Measurements from ENCODE around the gene CAPN15. TPM values are rescaled to one million over a fixed set of nuclear protein-coding genes. Genes with fewer than 3 reads are reported as not detected.
"Not testable (repeated sequence)": the region's sequence is repeated elsewhere in the genome, so short reads cannot be mapped to it uniquely, and the experiment has no call there.

Gene CAPN15
- total RNA-seq, 2 experiments from 2014 or later = 91.7 to 93.4 TPM

DNA sequence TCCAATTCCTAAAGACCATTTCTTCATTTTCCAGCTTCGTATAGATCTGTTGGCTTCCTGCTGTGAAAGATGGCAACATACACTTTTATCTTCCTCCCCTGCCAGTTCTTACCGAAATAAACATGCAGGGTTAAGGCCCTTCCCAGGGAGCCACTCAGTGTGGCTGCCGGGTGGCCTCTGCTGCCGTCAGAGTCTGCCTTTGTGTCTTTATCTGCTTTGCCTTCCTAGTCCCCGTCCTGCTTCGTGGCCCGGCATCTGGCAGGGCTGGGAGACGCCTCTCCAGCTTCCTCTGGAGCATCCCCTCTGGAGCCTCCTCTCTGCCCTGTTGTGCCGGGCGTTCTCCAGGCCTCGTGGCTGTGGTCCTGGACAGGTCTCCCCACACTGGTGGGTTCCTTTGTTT is 30.3 kb upstream of the CAPN15 start:
- Mint-ChIP-seq H3K4me1 (peaks cover 4% of the 10 kb centered on the region), H3K27me3 (no peaks in the 10 kb centered on the region), H3K4me3 (no peak overlapping the region), H3K36me3 (ENCODE audit: low read depth) (no peaks in the 10 kb centered on the region), H3K9me3 (no peaks in the 10 kb centered on the region), H3K27ac (no peak overlapping the region)
- ChIA-PET CTCF (no interaction called here), POLR2A (no interaction called here)
- DNase-seq = no peak

DNA sequence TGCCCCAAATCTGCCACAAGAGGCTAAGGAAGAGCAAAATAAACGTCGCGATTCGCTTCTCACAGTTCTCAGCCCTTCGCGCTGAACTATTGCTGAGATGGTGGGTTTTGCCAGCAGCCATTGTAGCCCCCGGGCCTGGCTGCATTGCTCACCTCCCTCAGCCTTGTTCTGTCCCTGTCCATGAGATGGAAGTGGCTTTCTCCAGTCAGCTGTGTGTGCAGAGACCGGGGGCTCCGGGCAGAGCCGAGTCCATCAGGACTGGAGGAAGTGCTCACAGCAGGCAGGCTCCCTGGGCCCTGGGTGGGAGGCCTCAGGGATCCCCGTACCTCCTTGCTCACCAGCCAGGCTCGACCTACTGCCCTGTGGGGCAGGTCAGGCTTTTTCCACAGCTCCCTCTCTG is 27.6 kb upstream of the CAPN15 start:
- H3K9me3 Mint-ChIP-seq = no peaks in the 10 kb centered on the region
- CTCF ChIA-PET = no interaction called here
- no peak overlapping the region for H3K4me3 Mint-ChIP-seq
- H3K27ac Mint-ChIP-seq = no peak overlapping the region
- no peak for DNase-seq
- H3K36me3 Mint-ChIP-seq (ENCODE audit: low read depth) = no peaks in the 10 kb centered on the region
- POLR2A ChIA-PET = no interaction called here
- no peaks in the 10 kb centered on the region for H3K27me3 Mint-ChIP-seq
- H3K4me1 Mint-ChIP-seq = peaks cover 4% of the 10 kb centered on the region

DNA sequence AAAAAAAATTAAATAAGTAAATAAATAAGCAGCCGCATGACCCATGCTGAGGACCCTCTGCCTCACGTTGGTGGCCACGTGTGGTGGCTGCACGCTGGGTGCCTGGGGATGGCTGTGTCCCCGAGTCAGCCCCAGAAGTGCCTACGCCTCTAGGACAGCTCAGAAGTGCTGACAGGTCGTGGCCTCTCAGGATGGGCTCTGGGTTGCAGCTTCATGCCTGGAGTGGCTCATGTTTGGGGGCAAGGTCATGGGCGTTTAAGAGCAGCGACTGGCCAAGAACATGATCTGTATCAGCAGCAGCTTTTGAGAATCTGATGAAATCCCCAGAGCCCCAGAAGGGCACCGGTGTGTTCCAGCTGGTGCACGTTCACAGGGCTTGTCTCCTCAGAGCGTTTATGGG is 26.8 kb upstream of the CAPN15 start:
- no peak overlapping the region for H3K27ac Mint-ChIP-seq
- ChIA-PET CTCF (no interaction called here), POLR2A (interaction anchor here (1.3 kb wide), 1 partner anchor 76 kb away, joined by 3 read pairs; no protein-coding TSS in a partner anchor)
- H3K27me3 Mint-ChIP-seq = no peaks in the 10 kb centered on the region
- H3K9me3 Mint-ChIP-seq = no peaks in the 10 kb centered on the region
- H3K36me3 Mint-ChIP-seq (ENCODE audit: low read depth) = no peaks in the 10 kb centered on the region
- H3K4me1 Mint-ChIP-seq = no peaks in the 10 kb centered on the region
- H3K4me3 Mint-ChIP-seq = no peak overlapping the region
- no peak for DNase-seq

DNA sequence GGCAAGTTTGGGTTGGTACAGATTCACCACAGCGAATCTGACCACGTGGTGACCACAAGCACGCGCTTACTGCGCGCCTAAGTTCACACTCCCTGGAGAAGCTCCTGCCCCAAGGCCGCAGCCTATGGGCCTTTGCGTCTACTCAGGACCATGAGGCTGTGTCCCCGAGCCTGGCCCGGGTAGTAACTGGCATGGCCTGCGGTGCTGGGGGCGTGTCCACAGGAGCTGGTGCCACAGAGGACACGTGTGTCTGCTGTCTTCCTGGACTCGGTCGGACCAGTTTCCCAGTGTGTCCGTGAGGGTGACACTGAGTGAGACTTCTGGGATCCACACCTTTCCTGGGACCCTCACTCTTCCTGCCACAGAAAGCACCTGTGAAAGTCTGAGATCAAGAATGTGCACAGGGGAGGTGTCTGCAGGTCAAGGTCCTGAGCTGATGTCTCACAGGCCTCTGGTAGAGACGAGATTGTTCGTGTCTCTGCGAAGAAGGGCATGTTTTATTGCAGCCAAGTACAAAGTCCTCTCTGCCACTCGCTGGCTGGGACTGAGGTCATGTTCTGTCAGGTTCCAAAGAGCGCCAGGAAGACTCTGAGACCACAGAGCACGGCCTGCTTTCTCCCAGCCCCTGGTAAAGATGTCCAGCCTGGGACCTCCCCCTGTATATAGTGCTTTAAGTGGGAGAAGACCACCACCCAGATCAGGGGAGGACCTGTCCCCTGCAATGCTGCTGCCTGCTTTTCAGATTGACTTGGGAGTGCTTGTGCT is 25.2 kb upstream of the CAPN15 start:
- no peak overlapping the region for H3K27ac Mint-ChIP-seq
- ChIA-PET POLR2A (interaction anchor here (1.3 kb wide), 1 partner anchor 77 kb away, joined by 3 read pairs; no protein-coding TSS in a partner anchor), CTCF (no interaction called here)
- no peaks in the 10 kb centered on the region for H3K9me3 Mint-ChIP-seq
- DNase-seq = no peak
- no peaks in the 10 kb centered on the region for H3K4me1 Mint-ChIP-seq
- no peak overlapping the region for H3K4me3 Mint-ChIP-seq
- H3K36me3 Mint-ChIP-seq (ENCODE audit: low read depth) = no peaks in the 10 kb centered on the region
- H3K27me3 Mint-ChIP-seq = no peaks in the 10 kb centered on the region

DNA sequence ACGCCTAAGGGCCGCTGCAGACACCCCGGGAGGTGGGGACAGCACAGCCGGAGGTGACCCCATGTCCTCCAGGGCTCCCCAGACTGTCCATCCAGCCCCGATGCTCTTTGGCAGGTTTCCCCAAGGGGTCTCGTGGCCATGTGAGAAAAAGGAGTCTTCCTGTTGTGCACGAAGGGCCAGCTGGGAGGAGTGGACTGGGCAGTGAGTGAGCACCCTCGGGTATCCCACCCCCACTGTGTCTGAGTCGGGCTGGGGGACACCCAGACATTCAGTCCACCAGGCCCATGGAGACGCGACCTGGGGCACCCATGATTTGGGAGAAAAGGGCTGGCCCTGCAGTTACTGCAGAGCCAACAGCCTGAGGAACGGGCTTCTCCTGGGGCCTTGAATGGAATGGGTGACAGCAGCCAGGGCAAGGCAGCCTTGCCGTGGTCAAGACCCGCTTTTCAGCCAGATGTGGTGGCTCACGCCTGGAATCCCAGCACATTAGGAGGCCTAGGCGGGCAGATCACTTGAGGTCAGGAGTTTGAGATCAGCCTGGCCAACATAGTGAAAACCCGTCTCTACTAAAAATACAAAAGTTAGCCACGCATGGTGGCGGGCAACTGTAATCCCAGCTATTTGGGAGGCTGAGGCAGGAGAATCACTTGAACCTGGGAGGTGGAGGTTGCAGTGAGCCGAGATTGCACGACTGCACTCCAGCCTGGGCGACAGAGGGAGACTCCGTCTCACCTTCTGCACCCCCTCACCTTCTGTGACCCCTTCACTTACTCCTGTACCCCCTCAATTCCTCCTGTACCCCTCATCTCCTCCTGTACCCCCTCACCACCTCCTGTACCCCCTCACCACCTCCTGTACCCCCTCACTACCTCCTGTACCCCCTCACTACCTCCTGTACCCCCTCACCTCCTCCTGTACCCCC is 24.1 kb upstream of the CAPN15 start:
- no peak overlapping the region for H3K27ac Mint-ChIP-seq
- DNase-seq = no peak

DNA sequence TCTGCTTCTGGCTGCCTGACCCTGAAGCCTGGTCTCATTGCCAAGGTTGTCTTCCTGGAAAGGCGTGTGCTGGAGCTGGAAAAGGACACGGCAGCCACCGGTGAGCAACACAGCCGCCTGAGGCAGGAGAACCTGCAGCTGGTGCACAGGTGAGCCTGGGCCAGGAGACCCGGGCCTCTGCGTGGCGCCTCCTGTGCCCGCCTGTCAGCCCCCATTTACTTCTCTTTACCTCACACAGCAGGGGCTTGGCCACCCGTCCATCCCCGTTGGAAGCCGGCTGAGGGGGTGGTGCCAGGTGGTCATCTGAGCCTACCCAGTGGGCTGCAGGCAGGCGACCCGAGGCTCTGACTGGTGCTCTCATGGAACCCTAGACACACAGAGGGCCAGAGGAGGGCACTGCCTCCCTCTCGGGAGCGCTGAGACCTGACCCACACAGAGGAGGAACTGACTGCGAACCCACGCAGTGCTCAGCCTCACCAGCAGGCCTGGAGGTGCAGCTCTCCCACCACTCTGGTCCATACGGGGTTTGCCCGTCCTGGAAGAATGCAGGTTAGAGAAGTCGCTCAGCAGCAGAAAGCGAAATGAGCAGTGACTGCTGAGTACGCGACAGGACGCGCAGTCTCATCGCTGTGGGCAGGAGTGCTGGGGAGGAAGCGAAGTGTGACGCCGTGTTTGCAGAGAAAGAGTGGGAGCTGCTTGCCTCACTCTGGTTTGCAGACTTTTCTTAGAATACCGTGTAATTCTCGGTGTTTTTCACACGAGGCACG is 21.9 kb upstream of the CAPN15 start:
- no peaks in the 10 kb centered on the region for H3K27me3 Mint-ChIP-seq
- ChIA-PET CTCF (no interaction called here), POLR2A (no interaction called here)
- no peak overlapping the region for H3K4me3 Mint-ChIP-seq
- no peaks in the 10 kb centered on the region for H3K9me3 Mint-ChIP-seq
- no peaks in the 10 kb centered on the region for H3K4me1 Mint-ChIP-seq
- no peaks in the 10 kb centered on the region for H3K36me3 Mint-ChIP-seq (ENCODE audit: low read depth)
- H3K27ac Mint-ChIP-seq = no peak overlapping the region
- DNase-seq = no peak

More for the DNA sequence above, 24.1 kb upstream of the CAPN15 start:
- Mint-ChIP-seq H3K27me3 (no peaks in the 10 kb centered on the region), H3K4me1 (no peaks in the 10 kb centered on the region), H3K9me3 (no peaks in the 10 kb centered on the region), H3K36me3 (ENCODE audit: low read depth) (no peaks in the 10 kb centered on the region), H3K4me3 (no peak overlapping the region)
- CTCF ChIA-PET = no interaction called here
- POLR2A ChIA-PET = no interaction called here

DNA sequence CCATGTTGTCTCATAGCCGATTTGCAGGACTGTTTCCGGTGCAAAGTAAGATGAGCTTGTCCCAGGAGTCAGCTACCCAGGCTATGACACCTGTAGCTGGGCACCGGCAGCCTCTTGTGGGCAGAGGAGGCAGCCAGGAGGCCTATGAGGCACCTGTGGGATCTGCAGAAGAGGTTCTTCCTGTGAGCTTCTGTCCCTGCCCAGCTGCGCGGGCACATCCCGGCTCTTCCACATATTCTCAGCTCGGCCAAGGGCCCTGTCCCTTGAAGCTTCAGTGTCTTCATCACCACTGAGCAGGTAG is 21.3 kb upstream of the CAPN15 start:
- no peak for DNase-seq
- Mint-ChIP-seq H3K4me3 (no peak overlapping the region), H3K27ac (no peak overlapping the region), H3K4me1 (no peaks in the 10 kb centered on the region), H3K9me3 (no peaks in the 10 kb centered on the region), H3K36me3 (ENCODE audit: low read depth) (no peaks in the 10 kb centered on the region), H3K27me3 (no peaks in the 10 kb centered on the region)
- ChIA-PET CTCF (no interaction called here), POLR2A (no interaction called here)

DNA sequence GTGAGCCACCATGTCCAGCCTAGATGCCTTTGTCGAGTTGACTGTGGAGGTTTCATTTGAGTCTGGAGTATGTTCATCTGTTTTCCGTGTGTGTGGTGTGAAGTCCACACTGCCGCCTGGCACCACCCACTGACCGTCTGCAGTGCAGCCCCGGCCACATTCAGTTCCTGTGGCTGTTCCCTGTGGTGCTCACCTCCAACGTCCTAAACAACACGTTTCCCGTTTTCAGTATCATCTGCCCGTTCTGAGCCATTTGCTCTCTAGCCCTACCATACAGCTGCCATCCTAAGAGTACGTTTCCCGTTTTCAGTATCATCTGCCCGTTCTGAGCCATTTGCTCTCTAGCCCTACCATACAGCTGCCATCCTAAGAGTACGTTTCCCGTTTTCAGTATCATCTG is 20.0 kb upstream of the CAPN15 start:
- not testable (repeated sequence) for H3K27ac Mint-ChIP-seq

DNA sequence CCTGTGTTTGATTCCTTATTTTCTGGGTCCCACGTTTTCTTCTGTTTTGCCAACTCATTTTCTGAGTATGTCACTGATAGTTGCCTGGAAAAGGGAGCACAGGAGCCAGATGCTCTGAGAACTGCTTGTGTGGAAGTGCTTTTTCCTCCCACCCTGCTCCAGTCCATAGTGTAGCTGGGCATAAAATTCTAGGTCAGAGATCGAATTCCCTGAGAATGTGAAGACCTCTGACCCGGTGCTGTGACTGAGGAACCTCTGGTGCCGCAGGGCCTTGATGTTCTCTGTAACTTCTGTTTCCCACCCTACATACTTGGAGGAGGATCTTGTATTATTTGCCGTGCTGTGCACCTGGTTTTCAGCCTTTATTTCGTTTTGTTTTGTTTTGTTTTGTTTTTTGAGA is 19.5 kb upstream of the CAPN15 start:
- ChIA-PET POLR2A (no interaction called here), CTCF (no interaction called here)
- Mint-ChIP-seq H3K9me3 (no peaks in the 10 kb centered on the region), H3K4me1 (no peaks in the 10 kb centered on the region), H3K27me3 (no peaks in the 10 kb centered on the region), H3K27ac (no peak overlapping the region), H3K36me3 (ENCODE audit: low read depth) (no peaks in the 10 kb centered on the region), H3K4me3 (no peak overlapping the region)
- DNase-seq = no peak

More for the DNA sequence above, 20.0 kb upstream of the CAPN15 start:
- H3K4me1 Mint-ChIP-seq; H3K9me3 Mint-ChIP-seq; H3K4me3 Mint-ChIP-seq; H3K36me3 Mint-ChIP-seq (ENCODE audit: low read depth); POLR2A ChIA-PET; CTCF ChIA-PET; H3K27me3 Mint-ChIP-seq; DNase-seq: not testable (repeated sequence)

DNA sequence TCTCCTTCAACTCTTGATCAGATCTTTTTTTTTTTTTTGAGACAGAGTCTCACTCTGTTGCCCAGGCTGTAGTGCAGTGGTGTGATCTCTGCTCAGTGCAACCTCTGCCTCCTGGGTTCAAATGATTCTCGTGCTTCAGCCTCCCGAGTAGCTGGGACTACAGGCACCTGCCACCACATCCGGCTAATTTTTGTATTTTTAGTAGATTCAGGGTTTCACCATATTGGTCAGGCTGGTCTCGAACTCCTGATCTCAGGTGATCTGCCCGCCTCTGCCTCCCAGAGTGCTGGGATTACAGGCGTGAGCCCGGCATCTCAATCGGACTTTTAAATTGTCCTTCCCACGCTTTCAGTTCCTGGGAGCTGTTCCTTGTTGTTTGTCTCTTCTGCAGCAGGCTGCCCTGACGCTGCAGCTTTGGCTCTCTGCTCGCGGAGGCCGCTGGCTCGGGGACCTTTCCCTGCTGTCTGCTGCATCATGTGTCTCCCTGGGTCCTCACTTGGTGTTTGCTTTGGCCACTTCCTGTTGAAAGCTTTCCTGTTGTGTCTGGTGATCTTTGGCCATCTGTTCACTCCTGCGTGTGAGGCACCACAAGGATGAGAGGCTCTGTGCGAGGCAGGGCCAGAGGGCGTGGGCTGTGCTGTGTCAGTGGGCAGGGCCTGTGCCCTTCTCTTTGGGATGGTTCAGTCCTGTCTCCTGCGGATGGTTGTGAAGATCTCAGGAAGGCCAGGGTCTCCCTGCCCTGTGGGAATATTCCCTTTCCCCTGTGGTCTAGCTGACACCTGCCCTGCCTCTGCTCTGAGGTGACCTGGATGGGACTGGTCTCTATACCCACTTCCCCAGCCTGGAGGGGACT is 18.4 kb upstream of the CAPN15 start:
- Mint-ChIP-seq H3K36me3 (ENCODE audit: low read depth) (no peaks in the 10 kb centered on the region), H3K27ac (no peak overlapping the region), H3K4me3 (no peak overlapping the region), H3K4me1 (no peaks in the 10 kb centered on the region), H3K27me3 (no peaks in the 10 kb centered on the region), H3K9me3 (no peaks in the 10 kb centered on the region)
- DNase-seq = no peak
- POLR2A ChIA-PET = no interaction called here
- CTCF ChIA-PET = no interaction called here

DNA sequence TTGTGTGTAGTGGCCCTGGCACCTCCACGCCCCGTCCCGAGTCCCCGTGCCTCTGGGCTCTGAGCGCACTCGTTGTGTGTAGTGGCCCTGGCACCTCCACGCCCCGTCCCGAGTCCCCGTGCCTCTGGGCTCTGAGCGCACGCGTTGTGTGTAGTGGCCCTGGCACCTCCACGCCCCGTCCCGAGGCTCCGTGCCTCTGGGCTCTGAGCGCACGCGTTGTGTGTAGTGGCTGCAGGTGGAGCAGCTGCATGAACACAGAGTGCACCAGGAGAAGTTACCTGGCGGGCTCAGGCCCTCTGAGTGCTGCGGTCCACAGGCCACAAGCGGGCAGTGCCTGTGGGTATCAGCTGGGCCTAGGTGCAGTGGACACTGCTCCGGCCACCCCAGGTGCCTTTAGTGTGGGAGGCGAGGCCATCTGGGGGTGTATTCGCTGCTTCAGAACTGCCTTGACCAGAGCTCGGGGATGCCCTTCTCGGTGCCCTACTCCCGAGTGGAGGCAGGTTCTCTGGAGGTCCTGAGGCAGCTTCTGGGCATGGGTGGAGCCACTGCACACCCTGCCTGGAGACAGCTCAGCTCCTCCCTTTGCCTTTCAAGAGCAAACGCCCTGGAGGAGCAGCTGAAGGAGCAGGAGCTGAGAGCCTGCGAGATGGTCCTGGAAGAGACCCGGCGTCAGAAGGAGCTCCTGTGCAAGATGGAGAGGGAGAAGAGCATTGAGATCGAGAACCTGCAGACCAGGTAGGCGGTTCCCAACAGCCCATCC is 17.3 kb upstream of the CAPN15 start:
- no peaks in the 10 kb centered on the region for H3K36me3 Mint-ChIP-seq (ENCODE audit: low read depth)
- H3K9me3 Mint-ChIP-seq = no peaks in the 10 kb centered on the region
- DNase-seq = no peak
- no peak overlapping the region for H3K27ac Mint-ChIP-seq
- no peaks in the 10 kb centered on the region for H3K27me3 Mint-ChIP-seq
- POLR2A ChIA-PET = no interaction called here
- CTCF ChIA-PET = no interaction called here
- H3K4me3 Mint-ChIP-seq = no peak overlapping the region
- H3K4me1 Mint-ChIP-seq = no peaks in the 10 kb centered on the region

DNA sequence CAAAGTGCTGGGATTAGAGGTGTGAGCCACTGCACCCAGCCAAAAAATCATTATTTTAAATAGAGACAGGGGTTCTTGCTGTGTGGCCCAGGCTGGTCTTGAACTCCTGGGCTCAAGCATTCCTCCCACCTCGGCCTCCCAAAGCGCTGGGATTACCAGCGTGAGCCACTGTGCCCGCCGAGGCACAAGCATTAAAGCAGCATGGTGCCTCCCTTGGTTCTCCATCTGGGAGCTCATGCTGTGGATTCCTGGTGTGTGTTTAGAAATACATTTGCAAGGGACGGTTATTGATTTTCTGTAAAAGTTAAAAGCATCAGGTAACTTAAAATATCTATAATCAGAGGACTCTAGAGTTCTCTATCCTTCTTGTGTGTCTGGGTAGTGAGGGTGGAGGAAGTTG is 14.7 kb upstream of the CAPN15 start:
- Mint-ChIP-seq H3K9me3 (no peaks in the 10 kb centered on the region), H3K4me3 (no peak overlapping the region), H3K4me1 (no peaks in the 10 kb centered on the region), H3K27me3 (no peaks in the 10 kb centered on the region), H3K36me3 (ENCODE audit: low read depth) (peaks cover 2% of the 10 kb centered on the region), H3K27ac (no peak overlapping the region)
- CTCF ChIA-PET = no interaction called here
- DNase-seq = no peak
- POLR2A ChIA-PET = no interaction called here

All from activated CD4-positive, alpha-beta memory T cell treated with anti-CD3 and anti-CD28 coated beads, Interleukin-2, amount 10 ng/mL, durations not matched to agents 7 days and 5 days (primary cell).